ENCODE measurements around the gene ERICH6.

The ERICH6 gene

GRCh38 chr3:150653110-150653561 lies 50.6 kb downstream of the ERICH6 start:
- peaks cover 40% of the 10 kb centered on the region for H3K4me1 ChIP-seq (ENCODE audit: low read length)
- H3K27me3 ChIP-seq (ENCODE audit: low read depth, low read length): no peaks in the 10 kb centered on the region
- 0 out of 2 replicates have a peak overlapping the region, but pooled peaks have one; percentile 26 for H2AFZ ChIP-seq (ENCODE audit: low read depth, low read length)
- TF ChIP-seq EZH2phosphoT487 (IDR thresholded peaks at IDR 0.05; ENCODE audit: low read depth): no peak
- no peak for TF ChIP-seq CTCF (IDR thresholded peaks at IDR 0.05; ENCODE audit: low read depth, low read length)
- peak overlapping the region; percentile 67 for H3K4me2 ChIP-seq (ENCODE audit: low read length)
- H3K9ac ChIP-seq (ENCODE audit: low read length): no peak overlapping the region
- H3K27ac ChIP-seq (ENCODE audit: low read length): peak overlapping the region; percentile 60
- no peaks in the 10 kb centered on the region for H3K36me3 ChIP-seq (replicated peaks; ENCODE audit: low read depth, low read length)
- H3K4me3 ChIP-seq (ENCODE audit: low read length): peak overlapping the region; percentile 41
- no peaks in the 10 kb centered on the region for H4K20me1 ChIP-seq (ENCODE audit: insufficient read depth, low read length)
- no peaks in the 10 kb centered on the region for H3K79me2 ChIP-seq (ENCODE audit: low read length)
- no peaks in the 10 kb centered on the region for H3K9me3 ChIP-seq (ENCODE audit: insufficient read depth, low read length)

DNA sequence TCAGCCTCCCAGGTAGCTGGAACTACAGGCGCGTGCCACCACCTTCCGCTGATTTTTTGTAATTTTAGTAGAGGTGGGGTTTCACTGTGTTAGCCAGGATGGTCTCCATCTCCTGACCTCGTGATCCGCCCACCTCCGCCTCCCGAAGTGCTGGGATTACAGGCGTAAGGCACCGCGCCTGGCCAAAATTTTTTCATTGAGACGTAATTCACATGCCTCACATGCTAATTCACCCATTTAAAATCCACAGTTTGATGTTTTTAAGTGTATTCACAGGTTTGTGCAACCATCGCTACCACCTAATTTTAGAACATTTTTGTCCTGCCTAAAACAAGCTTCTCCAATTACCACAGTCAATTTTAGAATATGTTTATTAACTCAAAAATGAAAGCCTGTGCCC lies 63.5 kb downstream of the ERICH6 start:
- H3K36me3 ChIP-seq (replicated peaks; ENCODE audit: low read depth, low read length): no peaks in the 10 kb centered on the region
- no peak overlapping the region for H3K9ac ChIP-seq (ENCODE audit: low read length)
- no peaks in the 10 kb centered on the region for H3K9me3 ChIP-seq (ENCODE audit: insufficient read depth, low read length)
- H3K4me3 ChIP-seq (ENCODE audit: low read length): no peak overlapping the region
- TF ChIP-seq CTCF (IDR thresholded peaks at IDR 0.05; ENCODE audit: low read depth, low read length) (no peak), EZH2phosphoT487 (IDR thresholded peaks at IDR 0.05; ENCODE audit: low read depth) (no peak)
- no peaks in the 10 kb centered on the region for H3K79me2 ChIP-seq (ENCODE audit: low read length)
- H3K4me2 ChIP-seq (ENCODE audit: low read length): no peak overlapping the region
- no peaks in the 10 kb centered on the region for H4K20me1 ChIP-seq (ENCODE audit: insufficient read depth, low read length)
- no peaks in the 10 kb centered on the region for H3K4me1 ChIP-seq (ENCODE audit: low read length)
- H3K27ac ChIP-seq (ENCODE audit: low read length): no peak overlapping the region
- no peak overlapping the region for H2AFZ ChIP-seq (ENCODE audit: low read depth, low read length)
- no peaks in the 10 kb centered on the region for H3K27me3 ChIP-seq (ENCODE audit: low read depth, low read length)

- Histone ChIP-seq H3K4me3 (ENCODE audit: low read length) (no peak overlapping the region), H3K4me2 (ENCODE audit: low read length) (no peak overlapping the region), H3K36me3 (replicated peaks; ENCODE audit: low read depth, low read length) (peaks cover under 1% of the 10 kb centered on the region), H3K4me1 (ENCODE audit: low read length) (no peaks in the 10 kb centered on the region), H3K9me3 (ENCODE audit: insufficient read depth, low read length) (no peaks in the 10 kb centered on the region), H3K27ac (ENCODE audit: low read length) (no peak overlapping the region), H3K27me3 (ENCODE audit: low read depth, low read length) (no peaks in the 10 kb centered on the region), H2AFZ (ENCODE audit: low read depth, low read length) (no peak overlapping the region), H3K79me2 (ENCODE audit: low read length) (no peaks in the 10 kb centered on the region), H3K9ac (ENCODE audit: low read length) (no peak overlapping the region), H4K20me1 (ENCODE audit: insufficient read depth, low read length) (no peaks in the 10 kb centered on the region)
- TF ChIP-seq CTCF (IDR thresholded peaks at IDR 0.05; ENCODE audit: low read depth, low read length): no peak
- TF ChIP-seq EZH2phosphoT487 (IDR thresholded peaks at IDR 0.05; ENCODE audit: low read depth): no peak
These were observed 64.5 kb downstream of the ERICH6 start for GRCh38 chr3:150639262-150639661.

- no peak for TF ChIP-seq CTCF (IDR thresholded peaks at IDR 0.05; ENCODE audit: low read depth, low read length)
- TF ChIP-seq EZH2phosphoT487 (IDR thresholded peaks at IDR 0.05; ENCODE audit: low read depth): no peak
- Histone ChIP-seq H3K27me3 (ENCODE audit: low read depth, low read length) (no peaks in the 10 kb centered on the region), H3K4me2 (ENCODE audit: low read length) (no peak overlapping the region), H3K79me2 (ENCODE audit: low read length) (no peaks in the 10 kb centered on the region), H3K9me3 (ENCODE audit: insufficient read depth, low read length) (no peaks in the 10 kb centered on the region), H3K36me3 (replicated peaks; ENCODE audit: low read depth, low read length) (peaks cover 8% of the 10 kb centered on the region), H4K20me1 (ENCODE audit: insufficient read depth, low read length) (no peaks in the 10 kb centered on the region), H3K4me1 (ENCODE audit: low read length) (no peaks in the 10 kb centered on the region), H2AFZ (ENCODE audit: low read depth, low read length) (no peak overlapping the region), H3K4me3 (ENCODE audit: low read length) (no peak overlapping the region), H3K9ac (ENCODE audit: low read length) (no peak overlapping the region), H3K27ac (ENCODE audit: low read length) (no peak overlapping the region)
These were observed 67.5 kb downstream of the ERICH6 start for GRCh38 chr3:150636258-150636657.

All from OCI-LY3 (cell line).